ENCODE data around the gene DOCK11. TPM values are rescaled to one million over a fixed set of nuclear protein-coding genes. Genes with fewer than 3 reads are reported as not detected.

DOCK11 gene
- total and polyA plus RNA-seq, 9 of the 15 experiments (the other 6 are each of a cell fraction or from before 2014, with no cell fraction given): 41.8 to 77.8 (median 50.9) TPM

GRCh38 chrX:118675966-118676349 is 180.3 kb downstream of the DOCK11 start:
- no peak overlapping the region for H3K4me3 ChIP-seq
- no peaks in the 10 kb centered on the region for H3K27me3 ChIP-seq (ENCODE audit: control insufficient read depth in 2 of 2, insufficient read depth in 2 of 2, low read length in 2 of 2)
- no peaks in the 10 kb centered on the region for H4K20me1 ChIP-seq (replicated peaks; ENCODE audit: control insufficient read depth, insufficient read depth, low read length)
- ATAC-seq: no peak
- no peaks in the 10 kb centered on the region for H3K4me1 ChIP-seq (replicated peaks in 1 of 2; ENCODE audit: control insufficient read depth in 2 of 2, insufficient read depth in 2 of 2, low read length in 2 of 2)
- in situ Hi-C loops (cut with MboI) (no loop called here), intact Hi-C loops (cut with micrococcal nuclease) (no loop called here)
- CTCF ChIA-PET (ENCODE audit: low intra/inter-chr PET ratio): no interaction called here
- no peaks in the 10 kb centered on the region for H3K79me2 ChIP-seq (ENCODE audit: control insufficient read depth, insufficient read depth, low read length)
- H2AFZ ChIP-seq (ENCODE audit: low read depth, low read length): no peak overlapping the region
- H3K4me2 ChIP-seq (ENCODE audit: insufficient read depth, low read length): no peak overlapping the region
- H3K9ac ChIP-seq (ENCODE audit: insufficient read depth in 1 of 2, low read depth in 2 of 2, low read length in 2 of 2): no peak overlapping the region
- FAIRE-seq: no peak
- no peak overlapping the region for H3K27ac ChIP-seq (ENCODE audit: extremely low read depth, low read depth, low read length)
- peaks cover 66% of the 10 kb centered on the region; the same call in 2 of the 3 replicates for H3K36me3 ChIP-seq (ENCODE audit: control insufficient read depth, insufficient read depth, low read length)
- POLR2A ChIA-PET: no interaction called here
- DNase-seq (ENCODE audit: extremely low read depth in 1 of 4, low spot score in 3 of 4): no peak
- H3K9me3 ChIP-seq (replicated peaks; ENCODE audit: control insufficient read depth, insufficient read depth, low read depth, low read length): no peaks in the 10 kb centered on the region
- BruUV-seq (replicated peaks): no TSS peak
- H3K9me1 ChIP-seq (ENCODE audit: control insufficient read depth, insufficient read depth, low read length): no peaks in the 10 kb centered on the region
- TF ChIP-seq SAFB2 (IDR thresholded peaks at IDR 0.05; ENCODE audit: borderline replicate concordance, low read depth, low read length, severe bottlenecking) (no peak), ESRRA (IDR thresholded peaks at IDR 0.05; ENCODE audit: borderline replicate concordance, low read depth) (no peak), POLR2B (IDR thresholded peaks at IDR 0.05; ENCODE audit: low read depth, partially characterized antibody) (no peak), DMBX1 (CRISPR knock-in tag; IDR thresholded peaks at IDR 0.05; ENCODE audit: borderline replicate concordance) (no peak), AFF1 (IDR thresholded peaks at IDR 0.05; ENCODE audit: low read depth in 1 of 2, partially characterized antibody in 2 of 2) (no peak), ZNF511 (CRISPR knock-in tag; IDR thresholded peaks at IDR 0.05) (no peak), PRPF4 (IDR thresholded peaks at IDR 0.05; ENCODE audit: insufficient read depth, low read depth, low read length, poor library complexity, severe bottlenecking) (no peak), RBM17 (IDR thresholded peaks at IDR 0.05; ENCODE audit: borderline replicate concordance, low read depth, low read length) (no peak), E2F5 (CRISPR knock-in tag; IDR thresholded peaks at IDR 0.05) (no peak), IRF9 (tag; IDR thresholded peaks at IDR 0.05) (no peak), ZNF699 (CRISPR knock-in tag; IDR thresholded peaks at IDR 0.05; ENCODE audit: insufficient replicate concordance) (no peak), HMGXB4 (CRISPR knock-in tag; IDR thresholded peaks at IDR 0.05) (no peak), CBX8 (IDR thresholded peaks at IDR 0.05; ENCODE audit: borderline replicate concordance, extremely low read depth, low read depth, low read length, poor library complexity, severe bottlenecking) (no peak)
